OCI-LY7 (cell line): ENCODE results near the gene LYRM9. TPM values are rescaled to one million over a fixed set of nuclear protein-coding genes. Genes with fewer than 3 reads are reported as not detected.

Experiments
- total RNA-seq, 2 experiments: library from RNA; depleted of rRNA in 1 of 2; stranded (reverse); fragments of >200 nt in 1 of 2; shearing (Covaris generic) in 1 of 2; gene quantifications; 2 replicates each; pipeline ENCODE4 v1.2.3, GENCODE V29; 2014 to 2022

Gene LYRM9
- total RNA-seq, 2 experiments from 2014 or later = 0.35 to 1.4 TPM

Other genes with a start within 250 kb of the LYRM9 start
- gene NOS2, start 92.8 kb downstream of the LYRM9 start, total RNA-seq (2014; rRNA removed; shearing (Covaris generic)) = not detected in 2 replicates
- gene NOS2, start 92.8 kb downstream of the LYRM9 start, total RNA-seq (2022) = not detected in 2 replicates
- gene NLK, start 149.3 kb upstream of the LYRM9 start, total RNA-seq (2014; rRNA removed; shearing (Covaris generic)) = 18.1 and 23.3 TPM in 2 replicates
- gene NLK, start 149.3 kb upstream of the LYRM9 start, total RNA-seq (2022) = 27.8 and 31.1 TPM in 2 replicates